Measurements from ENCODE around the gene SOX13. TPM values are rescaled to one million over a fixed set of nuclear protein-coding genes. Genes with fewer than 3 reads are reported as not detected.

SOX13 gene
- total and polyA plus RNA-seq, 10 of the 15 experiments (the other 5 are each of a cell fraction or from before 2014, with no cell fraction given): 0.04 to 0.31 (median 0.11) TPM; not detected in 7

DNA sequence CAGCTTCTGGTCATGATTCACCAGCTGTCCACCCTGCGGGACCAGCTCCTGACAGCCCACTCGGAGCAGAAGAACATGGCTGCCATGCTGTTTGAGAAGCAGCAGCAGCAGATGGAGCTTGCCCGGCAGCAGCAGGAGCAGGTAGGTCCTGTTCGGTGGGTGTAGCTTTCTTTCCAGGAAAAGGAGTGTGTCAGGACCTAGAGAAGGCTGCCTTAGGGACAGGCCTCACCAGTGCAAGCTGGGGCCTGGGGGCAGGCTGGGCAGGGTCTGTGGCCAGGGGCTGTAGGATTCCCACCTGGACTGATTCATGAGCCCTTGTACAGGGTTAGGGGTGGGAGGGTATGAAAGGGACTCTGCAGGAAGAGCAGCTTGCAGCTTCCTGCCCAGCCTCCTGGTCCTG lies 43.6 kb downstream of the SOX13 start:
- no peak for DNase-seq (ENCODE audit: low read depth, low spot score)
- H3K4me3 ChIP-seq: no peak overlapping the region

More for the DNA sequence above, 43.6 kb downstream of the SOX13 start:
- no peak for TF ChIP-seq IRF4 (IDR thresholded peaks at IDR 0.05; ENCODE audit: low read depth, low read length)
- TF ChIP-seq, protein P1, sequence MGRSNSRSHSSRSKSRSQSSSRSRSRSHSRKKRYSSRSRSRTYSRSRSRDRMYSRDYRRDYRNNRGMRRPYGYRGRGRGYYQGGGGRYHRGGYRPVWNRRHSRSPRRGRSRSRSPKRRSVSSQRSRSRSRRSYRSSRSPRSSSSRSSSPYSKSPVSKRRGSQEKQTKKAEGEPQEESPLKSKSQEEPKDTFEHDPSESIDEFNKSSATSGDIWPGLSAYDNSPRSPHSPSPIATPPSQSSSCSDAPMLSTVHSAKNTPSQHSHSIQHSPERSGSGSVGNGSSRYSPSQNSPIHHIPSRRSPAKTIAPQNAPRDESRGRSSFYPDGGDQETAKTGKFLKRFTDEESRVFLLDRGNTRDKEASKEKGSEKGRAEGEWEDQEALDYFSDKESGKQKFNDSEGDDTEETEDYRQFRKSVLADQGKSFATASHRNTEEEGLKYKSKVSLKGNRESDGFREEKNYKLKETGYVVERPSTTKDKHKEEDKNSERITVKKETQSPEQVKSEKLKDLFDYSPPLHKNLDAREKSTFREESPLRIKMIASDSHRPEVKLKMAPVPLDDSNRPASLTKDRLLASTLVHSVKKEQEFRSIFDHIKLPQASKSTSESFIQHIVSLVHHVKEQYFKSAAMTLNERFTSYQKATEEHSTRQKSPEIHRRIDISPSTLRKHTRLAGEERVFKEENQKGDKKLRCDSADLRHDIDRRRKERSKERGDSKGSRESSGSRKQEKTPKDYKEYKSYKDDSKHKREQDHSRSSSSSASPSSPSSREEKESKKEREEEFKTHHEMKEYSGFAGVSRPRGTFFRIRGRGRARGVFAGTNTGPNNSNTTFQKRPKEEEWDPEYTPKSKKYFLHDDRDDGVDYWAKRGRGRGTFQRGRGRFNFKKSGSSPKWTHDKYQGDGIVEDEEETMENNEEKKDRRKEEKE (IDR thresholded peaks at IDR 0.05): no peak
- TF ChIP-seq TBL1XR1 (IDR thresholded peaks at IDR 0.05; ENCODE audit: low read depth, low read length): no peak
- TF ChIP-seq NFIC (IDR thresholded peaks at IDR 0.05; ENCODE audit: low read depth, low read length): no peak
- TF ChIP-seq KLF5 (IDR thresholded peaks at IDR 0.05; ENCODE audit: partially characterized antibody): no peak
- TF ChIP-seq SIX5 (IDR thresholded peaks at IDR 0.05; ENCODE audit: low read depth, low read length, severe bottlenecking): no peak
- no peak for TF ChIP-seq SIN3A (IDR thresholded peaks at IDR 0.05; ENCODE audit: low read depth, low read length)
- no peak for TF ChIP-seq SMC3 (IDR thresholded peaks at IDR 0.05; ENCODE audit: borderline replicate concordance, low read length)
- TF ChIP-seq RAD51 (IDR thresholded peaks at IDR 0.05): no peak
- TF ChIP-seq, protein P2, sequence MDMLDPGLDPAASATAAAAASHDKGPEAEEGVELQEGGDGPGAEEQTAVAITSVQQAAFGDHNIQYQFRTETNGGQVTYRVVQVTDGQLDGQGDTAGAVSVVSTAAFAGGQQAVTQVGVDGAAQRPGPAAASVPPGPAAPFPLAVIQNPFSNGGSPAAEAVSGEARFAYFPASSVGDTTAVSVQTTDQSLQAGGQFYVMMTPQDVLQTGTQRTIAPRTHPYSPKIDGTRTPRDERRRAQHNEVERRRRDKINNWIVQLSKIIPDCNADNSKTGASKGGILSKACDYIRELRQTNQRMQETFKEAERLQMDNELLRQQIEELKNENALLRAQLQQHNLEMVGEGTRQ (IDR thresholded peaks at IDR 0.05; ENCODE audit: borderline replicate concordance, low read depth, low read length): no peak
- no peak for TF ChIP-seq IKZF1 (conservative IDR thresholded peaks at IDR 0.05)
- TF ChIP-seq PML (IDR thresholded peaks at IDR 0.05; ENCODE audit: low read length): no peak
- no peak for TF ChIP-seq HCFC1 (IDR thresholded peaks at IDR 0.05; ENCODE audit: low read length)
- no peak for TF ChIP-seq EZH2 (IDR thresholded peaks at IDR 0.05; ENCODE audit: borderline replicate concordance, control insufficient read depth, low read depth, low read length)
- no peak for TF ChIP-seq SREBF1 (IDR thresholded peaks at IDR 0.05; ENCODE audit: low read length)
- no peak for TF ChIP-seq EP300 (IDR thresholded peaks at IDR 0.05; ENCODE audit: borderline replicate concordance in 1 of 2, control insufficient read depth in 1 of 2, low read depth in 2 of 2, low read length in 2 of 2)
- H3K9me3 ChIP-seq (replicated peaks; ENCODE audit: control insufficient read depth, insufficient read depth, low read length): no peaks in the 10 kb centered on the region
- H3K4me2 ChIP-seq (ENCODE audit: control insufficient read depth, insufficient read depth): no peak overlapping the region
- RAD21 ChIA-PET (ENCODE audit: unreplicated experiment): interaction anchor here (0.8 kb wide), 1 partner anchor 256 kb away, joined by 3 read pairs; no protein-coding TSS in a partner anchor
- no TSS peak for BruUV-seq (replicated peaks)
- ATAC-seq (no peak), FAIRE-seq (no peak)
- H3K4me1 ChIP-seq (ENCODE audit: control insufficient read depth, insufficient read depth, low read length): no peaks in the 10 kb centered on the region
- no peak overlapping the region for H3K9ac ChIP-seq (ENCODE audit: control insufficient read depth, insufficient read depth, low read length)
- in situ Hi-C loops (cut with MboI): no loop called here
- no peak overlapping the region for H3K27ac ChIP-seq (ENCODE audit: control insufficient read depth, insufficient read depth)
- no peaks in the 10 kb centered on the region for H4K20me1 ChIP-seq (ENCODE audit: control insufficient read depth, insufficient read depth)
- CTCF ChIA-PET: interaction anchor here (0.6 to 1.4 kb wide), 2 partner anchors 12 to 13 kb away, joined by 3 to 4 read pairs; no protein-coding TSS in a partner anchor
- no peaks in the 10 kb centered on the region; a peak in 2 of 4 replicates for H3K27me3 ChIP-seq (replicated peaks in 1 of 2; ENCODE audit: control insufficient read depth in 2 of 2, insufficient read depth in 2 of 2, low read length in 1 of 2)
- SMC1A ChIA-PET (ENCODE audit: uncharacterized antibody, unreplicated experiment): no interaction called here
- H2AFZ ChIP-seq (ENCODE audit: control insufficient read depth, low read depth, low read length): no peak overlapping the region
- H3K36me3 ChIP-seq (ENCODE audit: control insufficient read depth in 2 of 2, insufficient read depth in 2 of 2, low read length in 1 of 2): no peaks in the 10 kb centered on the region
- intact Hi-C loops (cut with micrococcal nuclease; ENCODE audit: unreplicated experiment): no loop called here
- POLR2A ChIA-PET: no interaction called here
- H3K79me2 ChIP-seq (ENCODE audit: control insufficient read depth, insufficient read depth, low read length): no peaks in the 10 kb centered on the region
- 74% methylated on average over 4 of the region's 4 CpGs for WGBS (ENCODE audit: insufficient coverage, insufficient replicate concordance, low lambda C conversion rate, missing lambda C conversion rate)
